WERI-Rb-1 (cell line): ENCODE measurements around the gene PHLPP1.

ENCODE experiments used
- DNase-seq: peaks from one replicate; pipeline ENCODE4 v3.0.0-alpha.2; 2020
- H3K27ac ChIP-seq: fragments of 250-450 bp; sonication (Bioruptor Pico); 2 replicates; pipeline ENCODE4 v1.5.1; 2020; ENCODE audit warnings: mild to moderate bottlenecking, moderate library complexity
- H3K27me3 ChIP-seq: fragments of 250-450 bp; sonication (Bioruptor Pico); 2 replicates; pipeline ENCODE4 v1.5.1; 2021; ENCODE audit warnings: mild to moderate bottlenecking, low read depth, moderate library complexity; ENCODE audit not compliant: insufficient read depth, severe bottlenecking
- H3K36me3 ChIP-seq: fragments of 250-450 bp; sonication (Bioruptor Pico); 2 replicates; pipeline ENCODE4 v1.5.1; 2020; ENCODE audit warnings: mild to moderate bottlenecking, moderate library complexity
- H3K4me3 ChIP-seq: 2 replicates; pipeline ENCODE4 v1.5.1; 2011; ENCODE audit warnings: low read depth, mild to moderate bottlenecking, control low read depth, low read length
- H3K9me3 ChIP-seq: fragments of 250-450 bp; sonication (Bioruptor Pico); 2 replicates; pipeline ENCODE4 v1.5.1; 2021; ENCODE audit warnings: mild to moderate bottlenecking, moderate library complexity; ENCODE audit not compliant: severe bottlenecking
- TF ChIP-seq, protein P1 (sequence below): IDR thresholded peaks from 2 replicates; pipeline ENCODE4 v1.5.1; 2011; ENCODE audit warnings: low read depth, mild to moderate bottlenecking, control low read depth, inconsistent platforms, low read length

PHLPP1 gene

DNA sequence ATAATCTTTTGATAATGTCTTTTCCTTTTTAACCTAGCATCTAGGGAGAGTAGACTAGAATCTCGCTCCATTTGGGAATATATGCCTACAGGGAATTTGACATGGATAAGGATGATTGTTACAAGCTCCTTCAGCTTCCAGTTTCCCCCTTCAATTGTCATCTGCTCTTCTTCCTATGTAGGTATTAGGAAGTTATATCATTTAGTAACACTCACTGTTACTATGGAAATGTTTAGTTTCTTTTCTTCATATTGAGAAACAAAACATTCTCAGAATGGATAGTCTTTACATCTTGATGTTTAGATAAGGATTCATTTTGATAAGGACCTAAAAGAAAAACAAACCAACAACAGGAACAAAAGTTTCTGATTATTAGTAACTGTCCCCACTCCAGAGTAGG is 127.6 kb downstream of the PHLPP1 start:
- DNase-seq, result no peak
- Histone ChIP-seq H3K36me3 (peaks cover 7% of the 10 kb centered on the region; the same call in 1 of the 2 replicates), H3K27me3 (no peaks in the 10 kb centered on the region), H3K9me3 (no peaks in the 10 kb centered on the region), H3K27ac (no peak overlapping the region), H3K4me3 (no peak overlapping the region)
- TF ChIP-seq, protein P1, sequence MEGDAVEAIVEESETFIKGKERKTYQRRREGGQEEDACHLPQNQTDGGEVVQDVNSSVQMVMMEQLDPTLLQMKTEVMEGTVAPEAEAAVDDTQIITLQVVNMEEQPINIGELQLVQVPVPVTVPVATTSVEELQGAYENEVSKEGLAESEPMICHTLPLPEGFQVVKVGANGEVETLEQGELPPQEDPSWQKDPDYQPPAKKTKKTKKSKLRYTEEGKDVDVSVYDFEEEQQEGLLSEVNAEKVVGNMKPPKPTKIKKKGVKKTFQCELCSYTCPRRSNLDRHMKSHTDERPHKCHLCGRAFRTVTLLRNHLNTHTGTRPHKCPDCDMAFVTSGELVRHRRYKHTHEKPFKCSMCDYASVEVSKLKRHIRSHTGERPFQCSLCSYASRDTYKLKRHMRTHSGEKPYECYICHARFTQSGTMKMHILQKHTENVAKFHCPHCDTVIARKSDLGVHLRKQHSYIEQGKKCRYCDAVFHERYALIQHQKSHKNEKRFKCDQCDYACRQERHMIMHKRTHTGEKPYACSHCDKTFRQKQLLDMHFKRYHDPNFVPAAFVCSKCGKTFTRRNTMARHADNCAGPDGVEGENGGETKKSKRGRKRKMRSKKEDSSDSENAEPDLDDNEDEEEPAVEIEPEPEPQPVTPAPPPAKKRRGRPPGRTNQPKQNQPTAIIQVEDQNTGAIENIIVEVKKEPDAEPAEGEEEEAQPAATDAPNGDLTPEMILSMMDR, result no peak

DNA sequence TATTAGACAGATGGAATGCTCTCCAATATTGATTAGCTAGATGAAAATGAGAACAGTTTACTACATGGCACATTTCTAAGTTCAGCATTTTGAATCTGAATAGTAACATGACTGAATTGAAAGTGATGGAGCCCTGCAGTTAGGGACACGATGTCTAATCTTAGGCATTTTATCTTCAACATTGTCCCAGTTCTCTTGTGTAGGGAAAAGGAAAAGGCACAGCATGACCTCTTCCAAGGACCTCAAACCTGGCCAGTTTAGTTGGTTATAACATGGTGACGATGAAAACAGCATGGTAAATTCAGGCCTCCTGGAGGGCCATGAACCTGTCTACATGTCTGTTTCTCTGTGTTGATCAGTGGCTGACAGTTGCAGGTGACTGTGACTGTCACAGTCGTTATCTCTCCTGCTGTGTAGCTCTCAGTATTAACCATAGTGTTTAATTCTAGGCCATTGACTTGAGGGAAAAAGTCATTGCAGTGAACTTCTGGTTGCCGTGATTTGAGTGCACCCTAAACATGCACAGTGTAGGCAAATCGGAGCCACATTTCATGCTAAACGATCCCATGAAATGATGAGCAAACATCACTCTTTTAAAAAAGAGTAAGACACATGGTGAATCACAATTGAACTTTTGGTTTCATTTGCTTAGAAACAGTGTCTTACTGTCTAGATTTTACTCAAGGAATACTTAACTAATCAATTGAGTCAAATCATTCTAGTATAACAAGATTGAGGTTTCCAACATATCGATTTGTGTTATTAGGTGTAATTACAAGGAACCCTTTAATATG is 129.7 kb downstream of the PHLPP1 start:
- Histone ChIP-seq H3K4me3 (no peak overlapping the region), H3K36me3 (peaks cover 4% of the 10 kb centered on the region; the same call in 1 of the 2 replicates), H3K27me3 (no peaks in the 10 kb centered on the region), H3K9me3 (no peaks in the 10 kb centered on the region), H3K27ac (no peak overlapping the region)
- no peak for DNase-seq
- TF ChIP-seq, protein P1, result no peak

DNA sequence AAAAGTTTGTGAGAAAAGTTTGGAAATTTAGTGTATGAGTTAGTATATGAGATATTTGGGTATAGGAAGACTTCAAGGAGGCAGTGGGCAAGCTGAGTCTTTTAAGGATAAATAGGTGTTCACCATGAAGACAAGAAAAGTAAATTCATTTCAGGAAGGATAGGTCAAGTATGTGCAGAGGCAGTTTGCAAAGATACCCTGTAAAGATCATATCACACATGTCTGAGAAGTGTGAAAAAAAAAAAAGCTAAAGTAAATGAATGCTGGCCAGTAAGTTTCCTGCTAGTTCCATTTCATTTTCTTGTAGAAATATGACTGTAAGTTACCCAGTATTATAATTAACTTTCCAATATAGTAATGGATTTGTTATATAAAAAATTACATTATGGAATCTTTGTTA is 131.0 kb downstream of the PHLPP1 start:
- H3K27ac ChIP-seq, result no peak overlapping the region
- H3K36me3 ChIP-seq, result peaks cover 4% of the 10 kb centered on the region; the same call in 1 of the 2 replicates
- TF ChIP-seq, protein P1, result no peak
- no peaks in the 10 kb centered on the region for H3K9me3 ChIP-seq
- no peak for DNase-seq
- H3K27me3 ChIP-seq, result no peaks in the 10 kb centered on the region
- no peak overlapping the region for H3K4me3 ChIP-seq

DNA sequence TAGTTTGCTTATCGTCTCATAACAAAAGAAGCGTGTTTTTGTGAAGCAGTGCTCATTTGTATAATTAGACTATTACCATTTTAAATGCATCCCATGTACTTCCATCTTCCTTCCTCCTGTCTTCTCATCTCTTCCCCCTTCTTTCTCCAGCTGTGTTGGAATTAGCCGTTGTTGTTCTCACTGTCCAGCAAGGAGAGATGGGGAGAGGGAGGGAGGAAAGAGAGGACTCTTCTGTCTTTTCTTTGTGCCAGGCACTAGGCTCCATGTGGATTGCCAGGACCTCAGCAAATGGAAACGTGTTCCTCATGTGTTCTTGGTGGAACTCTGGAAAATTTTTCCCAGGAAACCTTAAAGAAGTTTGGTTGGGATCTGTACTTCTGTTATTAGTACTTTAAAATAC is 131.7 kb downstream of the PHLPP1 start:
- no peak for DNase-seq
- TF ChIP-seq, protein P1, result no peak
- H3K4me3 ChIP-seq, result no peak overlapping the region
- H3K9me3 ChIP-seq, result no peaks in the 10 kb centered on the region
- H3K27me3 ChIP-seq, result no peaks in the 10 kb centered on the region
- H3K27ac ChIP-seq, result no peak overlapping the region
- H3K36me3 ChIP-seq, result peaks cover 4% of the 10 kb centered on the region; the same call in 1 of the 2 replicates

DNA sequence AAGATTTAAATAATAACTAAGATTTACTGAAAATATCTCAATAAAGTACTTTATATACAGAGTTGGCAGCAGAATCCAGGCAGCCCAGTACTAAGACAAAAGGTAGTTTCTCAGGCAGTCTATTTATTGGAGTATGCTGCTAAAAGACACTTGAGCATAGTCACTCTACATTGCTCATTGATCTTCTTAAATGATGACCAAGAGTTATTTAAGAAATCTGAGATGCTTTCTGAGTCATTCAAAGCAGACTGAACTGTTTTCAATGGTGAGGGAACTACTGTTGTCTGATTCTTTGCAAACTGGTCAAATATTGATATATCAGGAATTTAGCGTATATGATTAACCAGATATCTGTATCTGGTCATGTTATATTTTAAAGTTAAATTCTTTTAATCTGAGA is 133.6 kb downstream of the PHLPP1 start:
- no peaks in the 10 kb centered on the region for H3K9me3 ChIP-seq
- H3K27ac ChIP-seq, result no peak overlapping the region
- H3K36me3 ChIP-seq, result peaks cover 4% of the 10 kb centered on the region; the same call in 1 of the 2 replicates
- no peaks in the 10 kb centered on the region for H3K27me3 ChIP-seq
- DNase-seq, result no peak
- TF ChIP-seq, protein P1, result no peak
- no peak overlapping the region for H3K4me3 ChIP-seq
